Natural killer cell treated with Interleukin-12 subunit alpha and Interleukin-12 subunit beta and Interleukin-15 and Interleukin-18, amount 100 ng/mL, for 72 hours (primary cell): ENCODE measurements around the gene PALLD. TPM values are rescaled to one million over a fixed set of nuclear protein-coding genes. Genes with fewer than 3 reads are reported as not detected.
A peak's percentile ranks its signal among the peaks of the same experiment; 100 is the strongest.

Experiments
- ATAC-seq, 2 donors: fragments of 150-1000 bp; cut with Tn5 transposase in 1 of 2; sonication (Bioruptor Pico), chemical (Tn5 transposase) in 1 of 2; 2 replicates each; pipeline ENCODE4 v1.10.0; 2021
- DNase-seq: peaks from one replicate; pipeline ENCODE4 v3.0.0; 2022; ENCODE audit warnings: low spot score
- H3K27ac Mint-ChIP-seq, 2 donors: 1 replicate in 1 of 2; 2 replicates in 1 of 2; pipeline ENCODE4 v1.8.0; 2022; ENCODE audit warnings: mixed read lengths in 2 of 2, mild to moderate bottlenecking in 1 of 2, moderate library complexity in 1 of 2
- H3K27me3 Mint-ChIP-seq, 2 donors: 1 replicate in 1 of 2; 2 replicates in 1 of 2; pipeline ENCODE4 v1.8.0; 2022; ENCODE audit warnings: mixed read lengths in 2 of 2
- H3K36me3 Mint-ChIP-seq: one replicate; pipeline ENCODE4 v1.8.0; 2022; ENCODE audit warnings: mixed read lengths
- H3K4me1 Mint-ChIP-seq, 2 donors: 1 replicate in 1 of 2; 2 replicates in 1 of 2; pipeline ENCODE4 v1.8.0; 2022; ENCODE audit warnings: low read depth in 2 of 2, mixed read lengths in 2 of 2, mild to moderate bottlenecking in 1 of 2
- H3K4me3 Mint-ChIP-seq: one replicate; pipeline ENCODE4 v1.8.0; 2022; ENCODE audit warnings: mixed read lengths
- H3K9me3 Mint-ChIP-seq: 2 replicates; pipeline ENCODE4 v1.8.0; 2022; ENCODE audit warnings: mixed read lengths
- total RNA-seq, 2 donors: library from RNA; stranded (reverse); gene quantifications; one replicate each; pipeline ENCODE4 v1.2.3, GENCODE V29; 2022

PALLD gene
- total RNA-seq, 2 donors from 2014 or later = 0.52 to 11.0 TPM

DNA sequence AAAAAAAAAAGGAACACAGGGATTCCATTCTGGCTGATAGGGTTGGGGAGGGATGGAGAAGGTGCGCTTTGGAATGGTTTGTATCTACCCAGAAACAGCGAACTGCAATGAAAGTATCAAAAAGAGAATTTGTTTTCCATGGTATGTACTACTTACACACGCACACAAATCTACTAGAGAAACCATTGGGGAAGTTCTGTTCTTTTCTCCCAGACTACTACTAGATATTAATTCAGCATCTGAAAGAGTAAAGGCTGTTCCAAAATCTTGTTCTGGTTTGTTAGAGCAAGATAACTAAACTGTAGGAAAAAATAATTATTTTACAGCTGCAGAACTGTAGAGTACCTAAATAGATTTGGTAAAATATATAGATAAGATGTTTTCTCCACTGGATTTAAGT, 394.8 kb downstream of the PALLD start:
- no peak overlapping the region for H3K27ac Mint-ChIP-seq
- H3K9me3 Mint-ChIP-seq = no peaks in the 10 kb centered on the region
- DNase-seq = no peak
- ATAC-seq = no peak
- no peaks in the 10 kb centered on the region for H3K36me3 Mint-ChIP-seq
- no peaks in the 10 kb centered on the region for H3K4me1 Mint-ChIP-seq
- H3K4me3 Mint-ChIP-seq = no peak overlapping the region
- no peaks in the 10 kb centered on the region for H3K27me3 Mint-ChIP-seq

DNA sequence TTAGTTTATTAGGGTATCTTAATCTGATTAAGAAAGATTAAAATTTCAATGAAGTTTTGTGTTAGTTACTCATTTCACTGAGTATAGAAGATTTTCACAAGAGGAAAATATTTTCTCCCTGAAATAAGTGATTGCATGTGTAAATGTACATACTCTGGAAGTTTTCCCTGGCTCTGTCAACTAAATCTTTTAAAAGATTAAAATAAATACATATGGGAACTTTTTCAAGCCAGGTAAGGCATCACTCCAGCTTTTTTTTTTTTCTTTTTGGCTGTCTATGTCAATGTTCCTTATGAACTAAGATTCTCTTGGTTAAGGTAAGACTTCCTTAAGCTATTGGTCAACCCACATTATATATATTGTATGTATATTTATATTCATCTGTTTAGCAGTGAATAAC, 395.6 kb downstream of the PALLD start:
- Mint-ChIP-seq H3K4me1 (no peaks in the 10 kb centered on the region), H3K27ac (no peak overlapping the region), H3K9me3 (no peaks in the 10 kb centered on the region), H3K36me3 (no peaks in the 10 kb centered on the region), H3K27me3 (no peaks in the 10 kb centered on the region), H3K4me3 (no peak overlapping the region)
- ATAC-seq (no peak), DNase-seq (no peak)

DNA sequence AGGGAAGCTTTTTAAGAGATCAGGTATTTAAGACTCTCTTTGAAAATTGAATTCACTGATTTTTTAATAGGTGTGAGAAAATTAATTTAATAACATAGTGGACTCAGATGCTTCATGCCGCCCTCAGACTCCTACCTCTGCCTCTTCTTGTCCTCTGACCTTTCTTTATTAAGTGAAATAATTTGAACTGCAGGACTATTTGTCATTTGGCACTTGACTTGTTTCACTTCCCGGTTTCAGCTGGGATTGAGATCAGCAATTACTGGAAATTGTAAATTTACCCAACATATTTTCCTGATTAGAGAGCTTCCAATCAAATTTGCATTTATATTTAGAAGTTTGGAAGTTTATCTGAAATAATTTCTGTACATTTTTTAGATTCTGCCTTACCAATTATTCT, 396.4 kb downstream of the PALLD start:
- no peaks in the 10 kb centered on the region for H3K4me1 Mint-ChIP-seq
- no peak overlapping the region for H3K4me3 Mint-ChIP-seq
- no peaks in the 10 kb centered on the region for H3K9me3 Mint-ChIP-seq
- H3K27ac Mint-ChIP-seq = no peak overlapping the region
- no peak for DNase-seq
- no peaks in the 10 kb centered on the region for H3K27me3 Mint-ChIP-seq
- no peaks in the 10 kb centered on the region for H3K36me3 Mint-ChIP-seq
- ATAC-seq = no peak

DNA sequence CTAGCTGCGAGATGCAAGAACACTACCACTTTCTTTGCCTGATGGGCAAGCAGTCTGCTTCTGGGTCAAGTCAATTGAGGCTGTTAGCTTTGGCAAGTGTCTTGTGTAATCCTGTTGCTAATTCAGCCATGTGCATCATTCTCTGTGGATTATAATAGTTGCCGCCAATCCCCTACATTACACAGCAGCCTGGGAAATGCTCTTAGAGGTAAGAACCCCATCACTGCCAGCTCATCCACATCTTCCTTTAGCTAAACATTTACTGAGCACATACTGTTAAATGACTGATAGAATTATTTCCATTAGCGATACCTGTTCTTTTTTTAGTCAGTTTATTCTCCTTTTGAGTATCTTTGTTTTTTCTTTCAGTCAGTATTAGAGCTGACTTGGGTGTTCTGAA, 397.0 kb downstream of the PALLD start:
- no peak for DNase-seq
- no peaks in the 10 kb centered on the region for H3K36me3 Mint-ChIP-seq
- ATAC-seq = no peak
- H3K9me3 Mint-ChIP-seq = no peaks in the 10 kb centered on the region
- H3K4me1 Mint-ChIP-seq = no peaks in the 10 kb centered on the region
- H3K27me3 Mint-ChIP-seq = no peaks in the 10 kb centered on the region
- no peak overlapping the region for H3K4me3 Mint-ChIP-seq
- no peak overlapping the region for H3K27ac Mint-ChIP-seq

DNA sequence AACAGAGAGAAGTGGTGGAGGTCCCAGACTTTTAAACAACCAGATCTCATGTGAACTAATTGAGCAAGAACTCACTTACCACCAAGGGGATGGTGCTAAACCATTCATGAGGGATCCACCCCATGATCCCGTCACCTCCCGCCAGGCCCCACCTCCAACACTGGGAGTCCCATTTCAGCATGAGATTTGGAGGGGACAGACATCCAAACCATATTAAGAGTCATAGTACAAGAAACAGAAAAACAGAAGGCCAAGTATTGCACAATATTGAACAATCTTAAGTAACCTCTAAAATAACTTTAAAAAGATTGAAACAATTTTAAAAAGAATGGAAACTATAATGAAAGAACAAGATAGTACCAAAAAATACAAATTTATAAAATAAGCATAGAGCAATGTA, 403.2 kb downstream of the PALLD start:
- Mint-ChIP-seq H3K36me3 (peaks cover 9% of the 10 kb centered on the region), H3K4me1 (peaks cover 0 to 2% of the 10 kb centered on the region in 2 donors), H3K27me3 (no peaks in the 10 kb centered on the region), H3K27ac (no peak overlapping the region), H3K4me3 (no peak overlapping the region), H3K9me3 (no peaks in the 10 kb centered on the region)
- ATAC-seq = no peak
- DNase-seq = no peak

DNA sequence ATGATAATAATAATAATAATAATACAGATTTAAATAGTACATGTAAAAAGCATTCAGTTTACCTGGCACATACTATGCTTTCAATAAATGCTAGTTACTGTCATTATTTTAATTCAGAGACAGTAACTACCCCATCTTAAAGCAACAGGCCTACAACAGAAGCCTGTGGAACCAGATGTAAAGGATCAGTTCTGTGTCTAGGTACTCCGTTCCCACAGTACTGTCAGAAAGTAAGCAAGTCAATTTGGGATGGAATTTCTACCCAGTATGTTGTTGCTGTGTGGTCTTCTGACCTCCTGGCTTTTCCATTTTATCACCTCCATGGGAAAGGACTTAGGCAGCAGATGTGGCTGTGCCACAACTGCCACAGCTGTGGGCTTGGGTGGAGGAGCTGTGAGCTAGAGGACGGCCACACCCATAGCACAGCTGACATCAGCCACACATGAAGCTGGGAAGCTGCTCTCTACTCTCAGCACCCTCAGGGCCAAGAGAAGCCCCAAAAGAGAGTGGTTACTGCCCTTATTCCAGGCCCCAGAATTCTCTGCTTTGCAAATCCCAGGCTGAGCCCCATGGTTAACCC, 410.4 kb downstream of the PALLD start:
- Mint-ChIP-seq H3K27ac (peak overlapping the region in 1 of 2 donors; percentile 46), H3K9me3 (no peaks in the 10 kb centered on the region), H3K4me1 (peaks cover 10 to 12% of the 10 kb centered on the region in 2 donors), H3K4me3 (no peak overlapping the region), H3K27me3 (no peaks in the 10 kb centered on the region), H3K36me3 (no peaks in the 10 kb centered on the region)
- DNase-seq (no peak), ATAC-seq (peak; percentile 62 to 63)

DNA sequence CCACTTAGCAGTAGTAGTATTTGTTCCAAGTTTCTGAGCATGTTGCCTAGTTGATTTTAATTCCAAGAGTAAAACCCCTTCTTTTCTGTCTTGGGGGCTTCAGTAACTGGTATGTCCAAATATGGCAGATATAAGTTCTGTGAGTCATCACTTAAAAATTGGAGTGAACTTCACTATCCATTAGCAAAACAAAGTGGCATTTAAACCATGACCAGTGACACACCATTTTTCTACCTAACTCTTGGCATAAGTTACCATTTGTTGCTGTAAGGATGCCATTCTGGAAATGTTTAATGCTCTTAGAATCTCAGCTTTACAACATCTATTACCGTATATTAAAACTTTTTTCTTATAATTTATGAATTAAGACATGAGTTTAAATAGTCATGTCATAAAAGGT, 411.2 kb downstream of the PALLD start:
- Mint-ChIP-seq H3K4me3 (no peak overlapping the region), H3K36me3 (no peaks in the 10 kb centered on the region), H3K4me1 (peaks cover 10 to 12% of the 10 kb centered on the region in 2 donors), H3K27ac (peak overlapping the region in 1 of 2 donors; percentile 46), H3K9me3 (no peaks in the 10 kb centered on the region), H3K27me3 (no peaks in the 10 kb centered on the region)
- ATAC-seq = no peak
- DNase-seq = no peak

DNA sequence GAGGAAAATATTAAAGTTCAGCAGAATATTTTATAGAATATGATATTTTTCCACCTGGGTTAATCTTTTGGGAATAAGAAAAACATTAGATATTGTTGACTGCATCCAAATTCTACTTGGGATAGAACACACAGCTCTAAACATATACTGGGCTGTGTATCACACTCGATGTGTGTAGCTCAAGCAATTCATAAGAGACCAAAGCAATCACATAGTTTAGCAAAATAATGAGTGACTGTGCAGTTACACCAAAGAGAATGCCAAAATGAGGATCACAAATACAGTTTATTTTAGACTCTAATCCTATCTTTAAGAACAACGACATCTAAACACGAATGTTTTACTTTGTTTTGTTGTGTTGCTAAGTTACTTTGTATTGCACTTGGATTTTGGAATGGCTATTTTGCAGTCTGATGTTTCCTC, 412.0 kb downstream of the PALLD start:
- Mint-ChIP-seq H3K4me1 (peaks cover 10 to 12% of the 10 kb centered on the region in 2 donors), H3K27ac (no peak overlapping the region), H3K9me3 (no peaks in the 10 kb centered on the region), H3K4me3 (no peak overlapping the region), H3K27me3 (no peaks in the 10 kb centered on the region), H3K36me3 (no peaks in the 10 kb centered on the region)
- ATAC-seq (no peak), DNase-seq (no peak)

DNA sequence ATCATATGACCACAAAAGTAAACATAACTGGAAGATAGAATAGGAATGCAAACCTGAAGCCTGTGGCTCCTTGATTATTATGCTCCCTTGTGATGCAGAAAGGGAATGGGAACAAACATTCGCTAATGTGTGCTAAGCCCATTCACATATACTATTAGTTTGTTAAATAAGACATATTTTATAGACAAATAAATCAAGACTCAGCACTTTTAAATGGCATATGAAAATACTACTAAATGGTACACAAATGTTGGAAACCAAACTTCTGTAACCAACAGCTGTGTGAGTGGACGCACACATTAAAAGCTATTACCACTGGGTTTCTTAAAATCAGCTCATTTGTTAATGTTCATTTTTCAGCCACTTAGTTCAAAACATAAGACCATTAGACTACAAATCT, 417.2 kb downstream of the PALLD start:
- ATAC-seq (no peak), DNase-seq (no peak)
- Mint-ChIP-seq H3K4me1 (peaks cover 0 to 5% of the 10 kb centered on the region in 2 donors), H3K9me3 (no peaks in the 10 kb centered on the region), H3K27me3 (no peaks in the 10 kb centered on the region), H3K36me3 (no peaks in the 10 kb centered on the region), H3K4me3 (no peak overlapping the region), H3K27ac (no peak overlapping the region)

DNA sequence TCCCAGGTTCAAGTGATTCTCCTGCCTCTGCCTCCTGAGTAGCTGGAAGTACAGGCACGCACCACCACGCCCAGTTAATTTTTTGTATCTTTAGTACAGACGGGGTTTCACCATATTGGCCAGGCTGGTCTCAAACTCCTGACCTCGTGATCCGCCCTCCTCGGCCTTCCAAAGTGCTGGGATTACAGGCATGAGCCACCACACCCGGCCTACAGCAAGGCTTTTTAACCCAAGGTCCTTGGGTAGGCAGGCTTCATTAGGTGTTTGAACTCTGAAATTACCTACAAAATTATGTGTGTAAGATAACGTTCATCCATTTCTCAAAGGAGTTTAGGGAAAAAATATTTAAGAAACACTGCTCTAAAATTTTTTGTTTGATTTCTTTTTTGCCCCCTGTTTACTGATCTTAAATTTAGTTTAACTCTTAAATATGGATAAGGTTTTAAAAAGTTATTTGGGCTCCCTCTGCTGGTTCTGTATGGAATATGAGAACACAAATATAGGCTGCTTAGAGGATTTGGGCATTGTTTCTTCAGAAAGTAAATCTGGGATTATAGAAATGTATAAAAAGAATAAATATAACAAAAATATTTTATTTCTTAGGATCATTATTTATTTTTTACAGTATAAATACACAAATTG, 420.4 kb downstream of the PALLD start:
- no peak overlapping the region for H3K27ac Mint-ChIP-seq
- H3K4me3 Mint-ChIP-seq = no peak overlapping the region
- ATAC-seq (no peak), DNase-seq (no peak)
- H3K36me3 Mint-ChIP-seq = no peaks in the 10 kb centered on the region
- peaks cover 0 to 5% of the 10 kb centered on the region in 2 donors for H3K4me1 Mint-ChIP-seq
- H3K9me3 Mint-ChIP-seq = no peaks in the 10 kb centered on the region
- no peaks in the 10 kb centered on the region for H3K27me3 Mint-ChIP-seq

DNA sequence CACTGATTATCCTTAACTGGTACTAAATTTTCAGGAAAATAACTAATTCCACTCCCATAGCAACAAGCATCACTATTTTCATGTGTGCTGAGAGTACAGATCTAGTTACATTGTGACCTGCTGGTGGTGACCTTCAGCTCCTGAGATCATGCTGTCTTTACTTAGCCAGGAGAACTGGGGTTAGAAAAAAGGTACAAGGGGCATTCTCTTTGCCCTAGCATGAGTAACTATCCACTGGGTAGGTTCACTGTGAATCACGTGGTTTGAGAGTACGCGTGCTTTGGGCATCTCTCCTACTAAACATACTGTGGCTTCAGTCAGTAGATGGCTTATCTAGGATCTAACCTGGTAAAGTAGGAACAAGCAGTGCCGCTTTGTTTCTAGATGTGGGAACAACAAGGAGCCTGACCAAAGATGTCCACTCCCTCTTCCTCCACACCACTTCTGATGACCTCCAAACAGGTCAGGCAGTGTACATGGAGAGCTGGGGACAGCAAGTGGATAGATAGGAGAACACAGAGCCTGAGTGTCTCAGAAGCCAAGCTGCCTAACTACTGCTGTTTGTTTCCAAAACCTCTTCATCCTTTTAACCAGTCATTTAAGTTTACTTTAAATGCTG, 423.0 kb downstream of the PALLD start:
- H3K27ac Mint-ChIP-seq = no peak overlapping the region
- H3K27me3 Mint-ChIP-seq = no peaks in the 10 kb centered on the region
- H3K4me3 Mint-ChIP-seq = no peak overlapping the region
- ATAC-seq = no peak
- H3K4me1 Mint-ChIP-seq = peaks cover 3 to 5% of the 10 kb centered on the region in 2 donors
- no peaks in the 10 kb centered on the region for H3K36me3 Mint-ChIP-seq
- no peak for DNase-seq
- no peaks in the 10 kb centered on the region for H3K9me3 Mint-ChIP-seq

DNA sequence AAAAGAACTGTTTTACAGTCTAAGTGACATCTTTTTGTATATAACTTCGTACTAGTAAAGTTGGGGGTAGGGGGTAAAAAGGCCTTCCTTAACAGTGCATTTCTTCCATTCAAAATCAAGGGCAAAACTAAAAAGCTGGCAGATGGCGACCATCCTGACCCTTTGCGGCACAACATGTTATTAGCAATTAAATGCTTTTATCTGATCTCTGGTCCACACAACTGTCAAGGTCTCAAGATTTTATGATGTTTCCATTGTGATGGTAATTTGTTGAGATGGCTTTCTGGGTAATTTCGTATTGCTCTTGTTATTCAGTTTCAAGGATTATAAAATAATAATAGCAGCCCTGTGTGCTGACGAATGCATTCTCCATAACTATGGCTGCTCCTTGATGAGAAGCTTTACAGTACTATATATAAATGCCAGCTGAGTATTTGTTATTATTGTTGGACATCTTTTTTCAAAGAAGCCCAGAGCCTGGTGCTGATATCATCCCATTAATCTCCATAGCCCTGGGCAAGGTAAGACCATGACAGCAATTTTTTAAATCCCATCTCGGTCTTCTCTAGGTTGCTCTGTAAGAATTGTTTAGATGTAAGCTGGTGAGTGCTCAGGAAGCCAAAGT, 423.7 kb downstream of the PALLD start:
- peaks cover 3 to 5% of the 10 kb centered on the region in 2 donors for H3K4me1 Mint-ChIP-seq
- H3K27ac Mint-ChIP-seq = no peak overlapping the region
- DNase-seq (no peak), ATAC-seq (no peak)
- no peaks in the 10 kb centered on the region for H3K27me3 Mint-ChIP-seq
- H3K36me3 Mint-ChIP-seq = peaks cover 4% of the 10 kb centered on the region
- H3K4me3 Mint-ChIP-seq = no peak overlapping the region
- H3K9me3 Mint-ChIP-seq = no peaks in the 10 kb centered on the region

DNA sequence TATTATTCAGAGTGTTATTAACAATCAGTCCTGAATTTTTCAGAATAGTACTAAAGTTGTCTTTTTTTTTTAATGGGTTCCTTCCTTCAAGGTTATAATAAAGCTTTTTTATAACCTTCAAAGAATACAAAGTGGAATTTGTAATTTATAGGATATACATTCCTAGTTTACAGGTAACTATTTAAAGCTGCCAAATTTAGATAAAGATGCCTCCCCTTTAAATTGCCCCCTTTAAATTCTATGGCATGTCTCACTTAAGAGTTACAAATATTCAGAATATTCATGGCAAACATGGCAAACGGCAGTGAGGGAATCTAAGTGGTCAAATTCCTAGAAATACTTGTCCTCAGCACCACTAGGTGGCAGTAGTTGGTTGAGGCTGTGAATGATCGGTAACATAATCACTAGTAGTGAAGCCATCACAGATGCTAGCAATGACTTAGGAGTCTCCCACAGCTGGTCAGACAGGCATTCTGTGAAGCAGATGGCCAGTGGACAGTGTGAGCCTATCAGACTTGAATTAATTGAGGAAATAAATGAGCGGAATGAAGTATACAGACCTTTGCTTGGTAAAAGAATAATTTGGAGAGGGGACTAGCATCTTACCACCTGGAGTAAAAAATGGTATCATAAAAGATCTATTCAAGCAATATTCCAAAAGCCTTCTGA, 426.8 kb downstream of the PALLD start:
- ATAC-seq (peak in 1 of 2 donors; percentile 59), DNase-seq (peak; percentile 76)
- H3K4me1 Mint-ChIP-seq = peaks cover 0 to 3% of the 10 kb centered on the region in 2 donors
- H3K4me3 Mint-ChIP-seq = no peak overlapping the region
- peaks cover 4% of the 10 kb centered on the region for H3K36me3 Mint-ChIP-seq
- H3K27me3 Mint-ChIP-seq = no peaks in the 10 kb centered on the region
- H3K27ac Mint-ChIP-seq = no peak overlapping the region
- H3K9me3 Mint-ChIP-seq = no peaks in the 10 kb centered on the region

DNA sequence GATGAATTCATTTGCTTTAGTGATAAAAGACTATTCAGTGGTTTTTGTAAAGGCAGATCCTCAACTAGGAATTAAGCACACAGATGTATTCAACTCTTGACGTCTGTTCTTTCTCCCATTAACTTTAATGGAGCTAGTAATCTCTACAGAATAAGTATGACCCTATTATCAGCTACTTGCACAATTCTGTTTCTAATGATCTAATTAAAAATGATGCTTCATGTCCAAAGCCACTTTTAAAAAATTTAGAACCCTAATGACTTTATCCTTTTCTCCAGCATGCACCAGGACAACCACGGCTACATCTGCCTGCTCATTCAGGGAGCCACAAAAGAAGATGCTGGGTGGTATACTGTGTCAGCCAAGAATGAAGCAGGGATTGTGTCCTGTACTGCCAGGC, 427.8 kb downstream of the PALLD start:
- H3K9me3 Mint-ChIP-seq = no peaks in the 10 kb centered on the region
- H3K36me3 Mint-ChIP-seq = peaks cover 4% of the 10 kb centered on the region
- no peak for ATAC-seq
- no peaks in the 10 kb centered on the region for H3K27me3 Mint-ChIP-seq
- H3K27ac Mint-ChIP-seq = no peak overlapping the region
- no peak overlapping the region for H3K4me3 Mint-ChIP-seq
- DNase-seq = no peak
- peaks cover 0 to 3% of the 10 kb centered on the region in 2 donors for H3K4me1 Mint-ChIP-seq
